ENCODE measurements around the gene BMP10.
A peak's percentile ranks its signal among the peaks of the same experiment; 100 is the strongest.
"Not testable (repeated sequence)": the region's sequence is repeated elsewhere in the genome, so short reads cannot be mapped to it uniquely, and the experiment has no call there.

The BMP10 gene

DNA sequence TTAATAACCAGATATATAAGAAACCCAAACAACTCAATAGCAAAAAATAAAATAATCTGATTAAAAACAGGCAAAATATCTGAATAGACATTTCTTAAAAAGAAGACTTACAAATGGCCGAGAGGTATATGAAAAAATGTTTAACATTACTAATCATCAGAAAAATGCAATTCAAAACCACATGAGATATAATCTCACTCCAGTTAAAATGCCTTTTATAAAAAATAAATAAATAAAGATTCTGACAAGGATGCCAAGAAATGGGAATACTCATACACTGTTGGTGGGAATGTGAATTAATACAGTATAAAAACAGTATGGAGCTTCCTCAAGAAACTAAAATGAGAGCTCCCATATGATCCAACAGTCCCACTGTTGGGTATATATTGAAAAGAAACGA, 33.9 kb upstream of the BMP10 start:
- H3K27me3 ChIP-seq (ENCODE audit: insufficient read depth, low read depth): no peaks in the 10 kb centered on the region
- no peaks in the 10 kb centered on the region for H3K36me3 ChIP-seq (ENCODE audit: insufficient read depth)
- no peak overlapping the region for H3K4me2 ChIP-seq
- no peak overlapping the region for H2AFZ ChIP-seq (ENCODE audit: low read depth)
- peaks cover 39% of the 10 kb centered on the region for H3K4me1 ChIP-seq (ENCODE audit: low read depth, poor library complexity, severe bottlenecking)
- no peak overlapping the region for H3K4me3 ChIP-seq (IDR thresholded peaks at IDR 0.05; ENCODE audit: insufficient read depth, low read depth, low read length)
- no peak overlapping the region for H3K27ac ChIP-seq
- TF ChIP-seq CTCF (conservative IDR thresholded peaks at IDR 0.05; ENCODE audit: low read depth, low read length): no peak
- H3K9ac ChIP-seq: no peak overlapping the region
- no peaks in the 10 kb centered on the region for H3K79me2 ChIP-seq (ENCODE audit: insufficient read depth, low read depth)
- H4K20me1 ChIP-seq (ENCODE audit: insufficient read depth): no peaks in the 10 kb centered on the region

DNA sequence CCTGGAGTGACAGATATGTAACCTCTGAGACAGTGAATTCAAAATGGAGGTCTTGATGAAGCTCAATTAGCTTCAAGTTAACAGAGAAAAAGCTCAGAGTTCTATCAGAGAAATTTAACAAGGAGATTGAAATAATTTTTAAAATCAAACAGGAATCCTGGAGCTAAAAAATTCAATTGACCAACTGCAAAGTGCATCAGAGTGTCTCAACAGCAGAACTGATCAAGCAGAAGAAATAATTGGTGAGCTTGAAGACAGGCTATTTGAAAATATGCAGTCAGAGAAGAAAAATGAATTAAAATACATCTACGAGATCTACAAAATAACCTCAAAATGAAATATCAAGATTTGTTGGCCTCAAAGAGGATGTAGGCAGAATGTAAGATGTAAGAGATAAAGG, 30.4 kb upstream of the BMP10 start:
- Histone ChIP-seq H3K4me3 (IDR thresholded peaks at IDR 0.05; ENCODE audit: insufficient read depth, low read depth, low read length) (no peak overlapping the region), H3K4me1 (ENCODE audit: low read depth, poor library complexity, severe bottlenecking) (peaks cover 5% of the 10 kb centered on the region), H3K27ac (no peak overlapping the region), H2AFZ (ENCODE audit: low read depth) (no peak overlapping the region), H3K9ac (no peak overlapping the region), H3K36me3 (ENCODE audit: insufficient read depth) (no peaks in the 10 kb centered on the region), H3K79me2 (ENCODE audit: insufficient read depth, low read depth) (no peaks in the 10 kb centered on the region), H3K27me3 (ENCODE audit: insufficient read depth, low read depth) (no peaks in the 10 kb centered on the region), H3K4me2 (no peak overlapping the region), H4K20me1 (ENCODE audit: insufficient read depth) (no peaks in the 10 kb centered on the region)
- no peak for TF ChIP-seq CTCF (conservative IDR thresholded peaks at IDR 0.05; ENCODE audit: low read depth, low read length)

DNA sequence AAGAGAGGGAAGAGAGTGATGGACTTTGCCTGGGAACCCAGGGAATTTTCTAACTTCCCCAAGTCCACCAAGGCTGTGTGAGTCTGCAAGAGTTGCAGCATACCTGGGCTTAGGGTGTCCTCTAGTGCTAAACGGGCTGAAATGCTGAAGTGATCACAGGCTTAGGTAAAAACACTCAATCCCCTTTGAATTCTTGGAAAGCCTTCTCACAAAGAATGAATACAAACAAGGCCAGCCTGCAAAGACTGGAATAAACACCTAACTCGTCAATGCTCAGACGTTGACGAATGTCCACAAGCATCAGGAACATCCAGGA, 30.0 kb upstream of the BMP10 start:
- no peak overlapping the region for H2AFZ ChIP-seq (ENCODE audit: low read depth)
- H3K4me1 ChIP-seq (ENCODE audit: low read depth, poor library complexity, severe bottlenecking): peaks cover 1% of the 10 kb centered on the region
- H4K20me1 ChIP-seq (ENCODE audit: insufficient read depth): no peaks in the 10 kb centered on the region
- no peaks in the 10 kb centered on the region for H3K79me2 ChIP-seq (ENCODE audit: insufficient read depth, low read depth)
- H3K27me3 ChIP-seq (ENCODE audit: insufficient read depth, low read depth): no peaks in the 10 kb centered on the region
- H3K4me3 ChIP-seq (IDR thresholded peaks at IDR 0.05; ENCODE audit: insufficient read depth, low read depth, low read length): no peak overlapping the region
- H3K9ac ChIP-seq: no peak overlapping the region
- no peaks in the 10 kb centered on the region for H3K36me3 ChIP-seq (ENCODE audit: insufficient read depth)
- no peak overlapping the region for H3K4me2 ChIP-seq
- H3K27ac ChIP-seq: no peak overlapping the region
- TF ChIP-seq CTCF (conservative IDR thresholded peaks at IDR 0.05; ENCODE audit: low read depth, low read length): 0 out of 2 replicates have a peak, but pooled peaks have one; percentile 22

- Histone ChIP-seq H3K79me2 (ENCODE audit: insufficient read depth, low read depth) (no peaks in the 10 kb centered on the region), H3K36me3 (ENCODE audit: insufficient read depth) (no peaks in the 10 kb centered on the region), H2AFZ (ENCODE audit: low read depth) (no peak overlapping the region), H4K20me1 (ENCODE audit: insufficient read depth) (no peaks in the 10 kb centered on the region), H3K4me3 (IDR thresholded peaks at IDR 0.05; ENCODE audit: insufficient read depth, low read depth, low read length) (no peak overlapping the region), H3K27me3 (ENCODE audit: insufficient read depth, low read depth) (no peaks in the 10 kb centered on the region), H3K9ac (no peak overlapping the region), H3K4me1 (ENCODE audit: low read depth, poor library complexity, severe bottlenecking) (no peaks in the 10 kb centered on the region), H3K4me2 (no peak overlapping the region), H3K27ac (no peak overlapping the region)
- no peak for TF ChIP-seq CTCF (conservative IDR thresholded peaks at IDR 0.05; ENCODE audit: low read depth, low read length)
Measured at GRCh38 chr2:68900496-68901198, 29.4 kb upstream of the BMP10 start.

DNA sequence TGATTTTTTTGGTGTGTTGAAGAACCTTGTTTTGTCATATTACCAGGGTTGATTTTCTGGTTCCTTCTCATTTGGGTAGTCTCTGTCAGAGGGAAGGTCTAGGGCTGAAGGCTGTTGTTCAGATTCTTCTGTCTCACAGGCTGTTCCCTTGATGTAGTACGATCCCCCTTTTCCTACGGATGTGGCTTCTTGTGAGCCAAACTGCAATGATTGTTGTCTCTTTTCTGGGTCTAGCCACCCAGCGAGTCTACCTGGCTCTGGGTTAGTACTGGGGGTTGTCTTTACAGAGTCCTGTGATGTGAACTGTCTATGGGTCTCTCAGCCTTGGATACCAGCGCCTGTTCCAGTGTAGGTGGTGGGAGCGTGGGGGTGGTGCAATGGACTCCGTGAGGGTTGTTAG, 24.8 kb upstream of the BMP10 start:
- H3K27ac ChIP-seq; H3K4me3 ChIP-seq (IDR thresholded peaks at IDR 0.05; ENCODE audit: insufficient read depth, low read depth, low read length); H3K4me1 ChIP-seq (ENCODE audit: low read depth, poor library complexity, severe bottlenecking); H3K79me2 ChIP-seq (ENCODE audit: insufficient read depth, low read depth); H4K20me1 ChIP-seq (ENCODE audit: insufficient read depth); H2AFZ ChIP-seq (ENCODE audit: low read depth); H3K4me2 ChIP-seq; H3K27me3 ChIP-seq (ENCODE audit: insufficient read depth, low read depth); H3K9ac ChIP-seq; H3K36me3 ChIP-seq (ENCODE audit: insufficient read depth): not testable (repeated sequence)

Data from KMS-11 (cell line).